SU-DHL-6 (cell line): ENCODE results near the gene SCYL2.

ENCODE experiments used
- H2AFZ ChIP-seq: fragments of 200-600 bp; sonication (generic); 2 replicates; pipeline ENCODE4 v1.6.1; 2014; ENCODE audit warnings: low read depth, mild to moderate bottlenecking, moderate library complexity, mixed read lengths, antibody characterized with exemption, low read length; ENCODE audit not compliant: severe bottlenecking
- H3F3A ChIP-seq: fragments of 200-600 bp; shearing (Covaris generic); 2 replicates; pipeline ENCODE4 v1.6.0; 2016; ENCODE audit warnings: antibody characterized with exemption, mild to moderate bottlenecking; ENCODE audit not compliant: insufficient read depth
- H3K27ac ChIP-seq: fragments of 200-600 bp; sonication (generic); 2 replicates; pipeline ENCODE4 v1.5.1; 2016; ENCODE audit warnings: low read depth, mild to moderate bottlenecking, low read length, moderate library complexity, mixed read lengths
- H3K27me3 ChIP-seq: fragments of 200-600 bp; sonication (generic), shearing (Covaris generic); 2 replicates; pipeline ENCODE4 v1.6.0; 2014; ENCODE audit warnings: mild to moderate bottlenecking, low read length
- H3K36me3 ChIP-seq: fragments of 200-600 bp; sonication (generic); 2 replicates; pipeline ENCODE4 v1.6.1; 2014; ENCODE audit warnings: mild to moderate bottlenecking, low read length, mixed read lengths
- H3K4me2 ChIP-seq: fragments of 300-600, 200-600 bp; shearing (Covaris generic), sonication (generic); 2 replicates; pipeline ENCODE4 v1.6.0; 2014; ENCODE audit warnings: low read length, low read depth, mild to moderate bottlenecking; ENCODE audit not compliant: poor library complexity, severe bottlenecking
- H3K4me3 ChIP-seq: fragments of 200-600 bp; sonication (generic); 2 replicates; pipeline ENCODE4 v1.5.1; 2014; ENCODE audit warnings: antibody characterized with exemption, low read length, mild to moderate bottlenecking, mixed read lengths; ENCODE audit not compliant: insufficient read depth, poor library complexity, severe bottlenecking
- H3K79me2 ChIP-seq: fragments of 200-600 bp; sonication (generic); 2 replicates; pipeline ENCODE4 v1.6.1; 2014; ENCODE audit warnings: mild to moderate bottlenecking, low read length, moderate library complexity; ENCODE audit not compliant: insufficient read depth
- H3K9ac ChIP-seq: fragments of 200-600 bp; sonication (generic); 2 replicates; pipeline ENCODE4 v1.7.0; 2014; ENCODE audit warnings: mild to moderate bottlenecking, low read length
- H3K9me2 ChIP-seq: fragments of 200-600 bp; sonication (generic); replicated peaks from 2 replicates; pipeline ENCODE4 v1.6.1; 2014; ENCODE audit warnings: low read length; ENCODE audit not compliant: insufficient read depth
- H3K9me3 ChIP-seq: fragments of 200-600 bp; sonication (generic); 2 replicates; pipeline ENCODE4 v1.6.1; 2014; ENCODE audit warnings: low read length, mixed read lengths; ENCODE audit not compliant: insufficient read depth
- H4K20me1 ChIP-seq: fragments of 200-600 bp; sonication (generic); 2 replicates; pipeline ENCODE4 v1.6.1; 2014; ENCODE audit warnings: low read depth, mild to moderate bottlenecking, antibody characterized with exemption, low read length, moderate library complexity, mixed read lengths
- CTCF ChIP-seq: fragments of 200-600 bp; sonication (generic); IDR thresholded peaks from one replicate; pipeline ENCODE4 v1.5.1; 2017; ENCODE audit warnings: antibody characterized with exemption, mild to moderate bottlenecking, low read length, moderate library complexity; ENCODE audit not compliant: insufficient read depth, poor library complexity, severe bottlenecking
- EZH2phosphoT487 ChIP-seq: fragments of 200-600 bp; sonication (generic), shearing (Covaris generic); conservative IDR thresholded peaks from 2 replicates; pipeline ENCODE4 v1.6.1; 2018; ENCODE audit warnings: mild to moderate bottlenecking, antibody characterized with exemption, low read length, moderate library complexity, mixed read lengths

Gene SCYL2

GRCh38 chr12:100345020-100345767 is 78.2 kb downstream of the SCYL2 start:
- Histone ChIP-seq H3K4me2 (no peak overlapping the region), H3K27me3 (no peaks in the 10 kb centered on the region), H3K9me3 (no peaks in the 10 kb centered on the region), H3K79me2 (no peaks in the 10 kb centered on the region), H3K36me3 (no peaks in the 10 kb centered on the region), H4K20me1 (no peaks in the 10 kb centered on the region), H3K9me2 (no peaks in the 10 kb centered on the region), H2AFZ (no peak overlapping the region), H3K27ac (no peak overlapping the region), H3K4me3 (no peak overlapping the region), H3F3A (no peaks in the 10 kb centered on the region), H3K9ac (no peak overlapping the region)
- no peak for TF ChIP-seq EZH2phosphoT487
- TF ChIP-seq CTCF, result no peak

GRCh38 chr12:100346660-100347059 is 79.7 kb downstream of the SCYL2 start:
- Histone ChIP-seq H3F3A (no peaks in the 10 kb centered on the region), H3K9me3 (no peaks in the 10 kb centered on the region), H2AFZ (no peak overlapping the region), H3K27me3 (no peaks in the 10 kb centered on the region), H3K36me3 (no peaks in the 10 kb centered on the region), H3K27ac (no peak overlapping the region), H4K20me1 (no peaks in the 10 kb centered on the region), H3K9ac (no peak overlapping the region), H3K4me3 (no peak overlapping the region), H3K4me2 (no peak overlapping the region), H3K79me2 (no peaks in the 10 kb centered on the region), H3K9me2 (no peaks in the 10 kb centered on the region)
- TF ChIP-seq EZH2phosphoT487 (no peak), CTCF (no peak)

GRCh38 chr12:100348657-100349454 is 81.9 kb downstream of the SCYL2 start:
- Histone ChIP-seq H3K36me3 (no peaks in the 10 kb centered on the region), H3K27me3 (no peaks in the 10 kb centered on the region), H3K9me2 (no peaks in the 10 kb centered on the region), H3K4me2 (no peak overlapping the region), H3F3A (no peaks in the 10 kb centered on the region), H2AFZ (no peak overlapping the region), H3K9ac (no peak overlapping the region), H3K9me3 (no peaks in the 10 kb centered on the region), H3K27ac (no peak overlapping the region), H3K79me2 (no peaks in the 10 kb centered on the region), H4K20me1 (no peaks in the 10 kb centered on the region), H3K4me3 (no peak overlapping the region)
- no peak for TF ChIP-seq EZH2phosphoT487
- no peak for TF ChIP-seq CTCF
